ENCODE results near the gene ASPDH.
A peak's percentile ranks its signal among the peaks of the same experiment; 100 is the strongest.

The ASPDH gene

DNA sequence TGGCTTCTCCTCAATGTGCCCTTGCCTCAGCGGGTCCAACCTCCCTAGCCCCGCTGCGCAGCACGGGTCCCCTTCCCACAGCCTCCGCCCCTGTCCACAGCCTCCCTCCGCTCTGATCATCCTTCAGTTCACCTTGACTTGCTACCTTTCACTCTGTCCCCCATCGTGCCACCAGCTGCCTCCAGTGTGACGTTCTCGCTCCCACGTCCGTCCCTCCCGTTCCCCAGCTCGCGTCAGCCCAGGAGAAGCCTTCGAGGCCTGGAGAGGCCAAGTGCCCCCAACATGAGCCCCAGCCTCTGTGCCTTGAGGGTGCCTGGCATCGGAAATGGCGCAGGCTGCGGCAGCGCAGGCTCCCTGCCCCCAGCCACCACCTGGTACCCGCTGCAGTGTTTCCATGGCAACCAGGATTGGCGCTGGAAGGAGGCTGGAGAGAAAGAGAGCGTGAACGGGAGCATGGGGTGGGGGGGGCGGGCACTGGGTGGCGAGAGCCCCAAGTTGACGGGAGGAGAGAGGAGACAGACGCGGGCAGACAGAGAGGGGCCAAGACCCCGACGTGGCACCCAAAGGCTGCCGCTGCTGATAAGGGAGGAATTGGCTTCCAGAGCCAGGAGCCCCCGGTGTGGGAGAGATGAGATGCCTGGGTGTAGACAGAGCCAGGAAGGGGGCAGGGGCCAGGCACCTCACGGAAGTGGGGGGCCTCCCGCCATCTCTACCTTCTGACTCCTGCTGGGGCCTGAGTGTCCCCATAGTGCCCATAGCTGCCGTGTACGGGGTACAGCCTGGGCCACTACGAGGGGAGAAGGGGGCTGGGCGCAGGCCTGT, 844 bp upstream of the ASPDH start:
- DNase-seq (ENCODE audit: low read depth), result no peak

DNA sequence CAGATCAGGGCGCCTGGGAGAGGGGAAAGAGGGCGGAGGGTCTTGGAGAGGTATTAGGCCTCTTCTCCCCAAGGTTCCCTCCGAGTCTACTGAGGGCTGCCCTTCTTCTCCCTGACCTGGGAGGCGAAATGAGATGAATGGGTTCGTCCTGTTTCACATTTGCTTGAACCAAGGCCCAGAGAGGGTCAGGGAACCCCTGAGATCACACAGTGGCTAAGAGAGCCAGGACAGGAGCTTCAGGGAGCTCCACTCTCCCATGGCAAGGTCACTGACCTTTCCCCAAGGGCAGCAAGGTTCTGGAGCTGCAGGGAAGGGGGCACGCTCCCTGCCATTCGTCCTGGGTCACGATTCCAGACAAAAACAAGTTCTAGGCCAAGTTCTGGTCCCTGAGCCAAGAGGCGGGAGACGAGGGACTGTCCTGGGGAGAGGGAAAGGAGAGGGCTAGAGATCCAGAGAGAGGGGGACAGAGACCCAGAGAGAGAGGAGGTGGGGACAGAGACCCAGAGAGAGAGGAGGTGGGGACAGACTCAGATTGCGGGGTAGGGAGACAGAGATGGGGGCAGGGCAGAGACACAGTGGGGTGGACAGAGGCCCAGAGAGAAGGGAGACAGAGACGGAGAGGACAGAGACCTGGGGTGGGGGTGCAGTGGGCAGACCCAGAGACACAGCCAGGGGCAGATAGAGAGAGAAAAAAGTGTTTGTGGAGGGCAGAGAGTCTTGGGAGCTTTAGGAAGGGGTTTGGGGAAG, 541 bp downstream of the ASPDH start:
- no peak for DNase-seq (ENCODE audit: low read depth)

DNA sequence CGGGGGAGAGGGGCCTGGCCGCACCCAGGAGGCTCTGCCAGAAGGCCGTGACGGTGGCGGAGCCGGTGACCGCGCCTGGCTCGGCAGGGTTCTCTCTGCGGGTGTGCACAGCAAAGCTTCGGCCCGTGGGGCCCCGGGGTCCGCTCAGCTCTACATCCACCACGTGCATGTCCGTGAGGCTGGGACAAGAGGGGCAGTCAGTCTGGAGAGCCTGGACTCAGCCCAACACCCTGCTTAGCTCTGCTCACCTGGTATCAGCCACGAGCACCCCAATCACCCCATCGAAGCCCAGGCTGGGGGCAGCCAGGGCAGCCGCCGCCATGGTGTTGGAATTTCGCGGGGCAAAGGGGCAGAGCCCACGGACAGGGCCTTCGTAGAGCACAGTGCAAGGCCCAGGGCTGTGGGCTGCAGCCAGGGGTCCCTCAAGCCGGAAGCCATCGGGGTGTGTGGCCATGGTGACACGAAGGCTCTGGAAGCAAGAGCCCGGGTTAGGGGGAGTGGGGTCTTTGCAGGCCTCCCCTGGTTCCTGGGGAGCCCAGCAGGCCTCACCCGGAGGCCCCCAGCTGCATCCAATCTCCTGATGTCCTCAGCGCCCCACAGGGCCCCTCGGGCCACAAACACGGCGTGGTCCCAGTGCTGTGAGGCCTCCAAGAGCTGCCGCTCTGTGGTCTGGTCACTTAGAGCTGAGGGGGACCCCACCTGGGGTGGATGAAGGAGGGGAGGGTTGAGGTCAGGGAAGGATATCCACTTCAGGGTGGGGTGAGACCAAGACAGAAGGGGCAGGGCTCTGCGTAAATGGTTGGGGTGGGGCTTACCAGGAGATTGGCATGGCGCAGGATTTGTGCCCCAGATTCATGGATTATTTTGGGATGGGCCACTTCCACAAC, 1.4 kb downstream of the ASPDH start:
- no peak for DNase-seq (ENCODE audit: low read depth)

GRCh38 chr19:50511069-50511822, 2.5 kb downstream of the ASPDH start, which contains the start of gene JOSD2:
Gene JOSD2 (minus strand): TSS chr19:50511191. CDS start chr19:50510431, 760 bp downstream.
- DNase-seq (ENCODE audit: low read depth), result peak; percentile 99

DNA sequence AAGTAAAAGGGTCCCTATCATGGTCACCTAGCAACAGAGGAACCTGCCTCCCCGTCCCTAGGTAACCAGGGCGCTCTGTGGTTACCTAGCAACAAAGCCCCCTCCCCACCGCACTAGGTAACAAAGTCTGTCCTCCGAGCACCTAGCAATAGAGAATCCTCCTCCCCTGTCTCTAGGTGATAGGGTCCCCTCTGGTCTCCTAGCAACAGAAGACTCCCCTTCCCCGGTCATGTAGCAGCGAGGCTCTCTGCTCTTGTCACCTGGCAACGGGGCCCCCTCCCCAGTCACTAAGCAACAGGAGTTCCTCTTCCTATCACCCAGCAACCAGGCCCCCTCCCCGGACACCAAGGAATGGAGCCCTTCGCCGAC, 3.0 kb downstream of the ASPDH start:
- no peak for DNase-seq (ENCODE audit: low read depth)

- DNase-seq (ENCODE audit: low read depth), result peak; percentile 1
These were observed 3.5 kb downstream of the ASPDH start for GRCh38 chr19:50510121-50510670.

GRCh38 chr19:50509366-50509765, 4.3 kb downstream of the ASPDH start:
- DNase-seq (ENCODE audit: low read depth), result no peak

DNA sequence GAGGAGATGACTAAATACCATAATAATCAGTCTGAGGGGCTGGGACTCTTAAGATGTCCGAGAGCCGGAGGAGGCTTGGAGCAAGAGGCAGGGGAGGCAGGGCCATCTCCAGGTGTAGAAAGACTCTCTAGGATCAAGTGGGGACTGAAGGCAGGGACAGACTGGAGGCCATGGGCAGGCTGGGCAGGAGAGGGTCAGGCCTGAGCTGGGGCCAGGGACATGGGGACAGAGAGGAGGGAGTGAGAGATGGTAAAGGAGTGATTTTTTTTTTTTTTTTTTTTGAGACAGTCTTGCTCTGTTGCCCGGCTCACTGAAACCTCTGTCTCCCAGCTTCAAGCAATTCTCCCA, 4.9 kb downstream of the ASPDH start:
- DNase-seq (ENCODE audit: low read depth), result no peak

DNA sequence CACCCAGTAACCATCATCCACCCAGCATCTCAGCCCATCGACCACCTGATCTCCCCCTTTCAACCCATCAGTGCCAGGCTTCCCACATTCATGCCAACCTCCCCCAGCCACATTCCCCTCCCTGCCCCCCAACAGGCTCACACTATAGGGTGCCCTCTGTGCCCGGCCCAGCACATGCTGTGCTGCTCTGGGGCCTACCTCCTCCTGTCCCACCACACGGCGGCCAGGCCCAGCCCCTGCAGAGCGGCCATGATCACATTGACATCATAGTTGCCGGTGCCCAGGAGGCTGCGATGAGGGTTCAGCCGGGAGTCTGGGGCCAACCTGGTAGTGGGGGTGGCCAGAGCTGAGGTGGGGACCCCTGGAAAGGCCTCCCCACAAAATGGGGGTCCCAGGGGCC, 6.3 kb downstream of the ASPDH start:
- DNase-seq (ENCODE audit: low read depth), result no peak

DNA sequence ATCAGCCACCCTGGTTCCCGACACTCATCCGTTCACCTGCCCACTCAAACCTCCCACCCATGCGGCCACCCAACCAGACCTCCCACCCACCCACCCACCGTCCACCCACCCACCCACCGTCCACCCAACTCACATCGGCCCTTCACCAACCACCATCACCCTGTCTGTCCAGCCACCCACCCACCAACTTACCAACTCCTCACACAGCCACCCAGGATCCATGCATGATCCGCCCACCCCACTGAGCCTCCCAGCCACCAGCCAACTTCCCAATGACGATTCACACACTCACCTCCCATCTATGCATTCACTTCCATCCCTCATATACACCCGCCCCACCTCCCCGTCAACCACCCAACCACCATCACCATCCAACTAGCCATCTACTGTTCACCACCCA, 7.0 kb downstream of the ASPDH start:
- no peak for DNase-seq (ENCODE audit: low read depth)

DNA sequence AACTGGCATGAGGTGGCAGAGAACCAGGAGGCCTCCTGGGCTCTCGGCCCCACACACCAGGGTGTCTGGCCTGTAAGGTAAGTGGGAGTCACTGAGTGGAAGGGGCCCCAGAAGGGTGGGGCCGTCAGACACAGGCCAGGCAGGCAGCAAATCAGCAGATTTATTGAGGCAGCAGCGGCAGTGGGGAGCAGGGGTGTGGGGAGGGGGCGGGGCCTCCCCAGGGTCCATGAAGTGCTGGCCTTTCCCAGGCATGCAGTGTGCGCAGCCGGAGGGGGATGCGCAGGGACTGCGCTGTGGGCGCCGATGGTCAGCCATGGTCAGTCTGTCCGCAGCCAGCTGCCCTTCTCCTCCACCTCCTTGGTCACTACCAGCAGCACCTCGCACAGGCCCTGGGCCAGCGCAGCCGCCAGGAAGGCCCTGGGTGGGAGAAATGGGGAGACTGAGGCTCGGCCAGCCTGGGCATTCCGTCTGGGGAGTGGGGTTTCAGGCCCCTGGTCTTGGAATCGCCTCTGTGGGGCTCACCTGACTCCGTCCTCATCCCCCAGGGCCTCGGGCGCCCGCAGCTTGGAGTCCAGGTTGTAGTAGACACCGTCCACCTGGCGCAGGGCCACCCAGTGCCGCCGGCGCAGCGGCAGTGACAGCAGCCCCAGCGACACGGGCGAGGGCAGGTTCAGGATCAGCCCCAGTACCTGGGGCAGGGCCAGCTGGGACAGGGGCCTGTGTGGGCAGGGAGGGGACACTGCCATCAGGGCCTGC, 7.7 kb downstream of the ASPDH start:
- DNase-seq (ENCODE audit: low read depth), result no peak

- no peak for DNase-seq (ENCODE audit: low read depth)
These were observed 11.9 kb downstream of the ASPDH start for GRCh38 chr19:50501568-50502475.

DNA sequence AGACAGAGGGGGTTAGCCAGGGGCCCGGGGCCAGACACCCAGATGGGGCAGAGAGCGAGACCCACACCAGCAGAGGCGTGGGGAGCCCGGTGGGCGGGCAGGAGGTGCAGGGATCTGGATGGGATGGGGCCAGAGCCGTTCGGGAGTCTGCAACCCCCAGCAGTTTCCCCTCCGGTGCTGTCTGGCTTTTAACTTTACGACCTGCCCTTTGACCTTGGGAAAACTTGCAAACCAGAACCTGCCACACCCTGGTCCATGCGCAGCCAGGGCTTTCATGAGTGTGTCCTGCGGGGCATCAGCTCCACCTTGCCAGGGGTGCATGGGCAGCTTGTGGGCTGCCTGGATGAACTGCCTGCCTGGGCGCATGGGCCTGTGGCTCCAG, 12.5 kb downstream of the ASPDH start:
- no peak for DNase-seq (ENCODE audit: low read depth)

DNA sequence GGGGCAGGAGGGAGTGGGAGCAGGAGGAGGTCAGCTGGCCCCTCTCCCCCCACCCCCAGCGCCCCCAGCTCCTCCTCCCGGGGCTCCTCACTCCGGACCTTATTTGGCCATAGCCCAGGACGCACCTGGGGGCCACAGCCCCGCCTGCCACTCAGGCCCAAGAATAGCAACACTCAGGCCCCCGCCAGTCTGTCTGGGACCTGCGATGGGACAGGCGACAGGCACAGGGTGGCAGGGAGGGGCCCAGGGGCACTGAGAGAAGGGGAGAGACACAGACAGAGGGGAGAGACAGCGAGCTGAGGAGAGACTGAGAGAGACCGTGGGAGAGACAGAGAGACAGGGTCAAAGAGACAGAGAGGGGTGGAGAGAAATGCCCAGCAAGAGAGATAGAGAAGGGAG, 13.0 kb downstream of the ASPDH start:
- DNase-seq (ENCODE audit: low read depth), result no peak

DNA sequence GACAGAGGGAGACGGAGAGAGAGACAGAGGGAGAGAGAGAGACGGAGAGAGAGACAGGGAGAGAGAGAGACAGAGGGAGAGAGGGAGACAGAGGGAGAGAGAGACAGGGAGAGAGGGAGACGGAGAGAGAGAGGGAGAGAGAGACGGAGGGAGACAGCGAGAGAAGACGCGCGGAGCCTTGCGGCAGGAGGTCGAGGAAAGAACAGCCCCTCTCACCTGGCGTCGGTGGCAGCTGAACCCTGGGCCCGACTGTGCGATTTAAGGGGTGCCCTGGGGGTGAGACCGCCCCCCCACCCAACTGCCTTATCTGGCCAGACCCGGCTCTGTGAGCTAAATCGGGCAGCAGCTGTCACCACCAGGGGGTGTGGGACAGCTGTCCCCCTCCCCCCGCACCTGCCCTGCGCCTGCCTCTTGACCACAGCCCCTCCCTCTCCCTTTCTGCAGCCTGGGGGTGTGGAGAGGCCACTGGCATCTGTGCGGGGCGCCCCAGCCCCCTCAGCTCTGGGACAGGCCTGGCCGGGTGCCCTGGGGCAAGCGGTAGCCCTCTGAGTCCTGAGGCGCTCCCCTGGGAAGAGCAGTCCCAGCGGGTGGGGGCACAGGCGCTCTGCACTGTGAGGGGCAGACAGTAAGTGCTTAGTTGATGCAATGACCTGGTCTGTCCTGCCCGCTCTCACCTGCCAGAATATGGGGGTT, 13.5 kb downstream of the ASPDH start:
- DNase-seq (ENCODE audit: low read depth), result no peak

DNA sequence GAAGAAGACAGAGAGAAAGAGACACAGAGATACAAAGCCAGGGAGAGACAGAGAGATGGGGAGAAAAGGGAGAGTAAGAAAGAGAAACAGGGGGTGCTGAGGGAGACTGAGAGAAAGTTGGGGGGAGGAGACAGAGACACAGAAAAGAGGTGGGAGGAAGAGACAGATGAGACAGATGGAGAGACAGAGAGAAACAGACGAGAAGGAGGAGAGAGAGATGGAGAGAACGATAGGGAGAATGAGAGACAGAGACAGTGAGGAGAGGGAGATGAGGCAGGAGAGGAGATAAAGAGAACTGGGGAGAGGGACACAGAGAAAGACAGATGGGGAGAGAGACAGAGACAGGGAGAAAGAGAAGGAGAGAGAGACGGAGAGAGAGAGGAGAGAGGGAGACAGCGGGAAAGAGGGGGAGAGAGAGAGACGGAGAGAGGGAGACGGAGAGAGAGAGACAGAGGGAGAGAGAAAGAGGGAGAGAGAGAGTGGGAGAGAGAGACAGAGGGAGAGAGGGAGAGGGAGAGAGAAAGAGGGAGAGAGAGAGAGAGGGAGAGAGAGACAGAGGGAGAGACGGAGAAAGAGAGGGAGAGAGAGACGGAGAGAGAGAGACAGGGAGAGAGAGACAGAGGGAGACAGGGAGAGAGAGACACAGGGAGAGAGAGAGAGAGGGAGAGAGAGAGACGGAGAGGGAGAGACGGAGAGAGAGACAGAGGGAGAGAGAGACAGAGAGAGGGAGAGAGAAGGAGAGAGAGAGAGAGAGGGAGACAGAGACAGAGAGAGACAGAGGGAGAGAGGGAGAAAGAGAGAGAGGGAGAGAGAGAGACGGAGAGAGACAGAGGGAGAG, 15.3 kb downstream of the ASPDH start:
- DNase-seq (ENCODE audit: low read depth), result no peak

DNA sequence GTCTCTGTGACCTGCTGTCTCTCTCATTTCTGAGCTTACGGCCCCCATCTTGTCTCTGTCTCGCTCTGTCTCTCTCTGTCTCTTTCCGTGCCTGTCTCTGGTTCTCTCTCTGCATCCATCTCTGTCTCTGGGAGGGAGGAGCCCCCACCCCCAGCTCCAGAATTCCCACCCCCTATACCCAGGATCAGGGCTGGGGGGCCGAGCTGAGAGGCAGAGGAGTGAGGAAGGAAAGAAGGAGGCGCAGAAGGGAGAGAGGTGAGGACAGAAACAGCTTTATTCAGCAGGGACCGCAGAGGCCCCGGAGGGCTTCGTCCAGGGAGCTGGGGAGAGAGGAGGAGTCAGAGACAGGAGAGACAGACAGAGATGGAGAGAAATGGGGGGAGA, 16.7 kb downstream of the ASPDH start:
- no peak for DNase-seq (ENCODE audit: low read depth)
